Measurements from ENCODE around the gene TMC1.

GRCh38 chr9:72583370-72583769 is 62.0 kb downstream of the TMC1 start:
- TF ChIP-seq, protein P1, sequence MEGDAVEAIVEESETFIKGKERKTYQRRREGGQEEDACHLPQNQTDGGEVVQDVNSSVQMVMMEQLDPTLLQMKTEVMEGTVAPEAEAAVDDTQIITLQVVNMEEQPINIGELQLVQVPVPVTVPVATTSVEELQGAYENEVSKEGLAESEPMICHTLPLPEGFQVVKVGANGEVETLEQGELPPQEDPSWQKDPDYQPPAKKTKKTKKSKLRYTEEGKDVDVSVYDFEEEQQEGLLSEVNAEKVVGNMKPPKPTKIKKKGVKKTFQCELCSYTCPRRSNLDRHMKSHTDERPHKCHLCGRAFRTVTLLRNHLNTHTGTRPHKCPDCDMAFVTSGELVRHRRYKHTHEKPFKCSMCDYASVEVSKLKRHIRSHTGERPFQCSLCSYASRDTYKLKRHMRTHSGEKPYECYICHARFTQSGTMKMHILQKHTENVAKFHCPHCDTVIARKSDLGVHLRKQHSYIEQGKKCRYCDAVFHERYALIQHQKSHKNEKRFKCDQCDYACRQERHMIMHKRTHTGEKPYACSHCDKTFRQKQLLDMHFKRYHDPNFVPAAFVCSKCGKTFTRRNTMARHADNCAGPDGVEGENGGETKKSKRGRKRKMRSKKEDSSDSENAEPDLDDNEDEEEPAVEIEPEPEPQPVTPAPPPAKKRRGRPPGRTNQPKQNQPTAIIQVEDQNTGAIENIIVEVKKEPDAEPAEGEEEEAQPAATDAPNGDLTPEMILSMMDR (IDR thresholded peaks at IDR 0.05): no peak
- TF ChIP-seq POLR2AphosphoS5 (IDR thresholded peaks at IDR 0.05): no peak
- TF ChIP-seq POLR2A (IDR thresholded peaks at IDR 0.05): no peak

Measured in stomach (tissue), 4 donors.